PC-3 (cell line): ENCODE data around the gene SMC6. TPM values are rescaled to one million over a fixed set of nuclear protein-coding genes. Genes with fewer than 3 reads are reported as not detected.

ENCODE experiments used
- ATAC-seq: fragments of 200-7000 bp; cut with Tn5 transposase; 2 replicates; pipeline ENCODE4 v1.9.1; 2020; ENCODE audit warnings: mild to moderate bottlenecking, moderate library complexity
- BruUV-seq: library from RNA; stranded (reverse); fragments of 400-500 nt; replicated peaks from 2 replicates; lab custom pipeline; 2021; lab: Mats Ljungman, UMichigan
- CTCF ChIA-PET: fragments of 300-600 bp; sonication (Branson Sonifier 250); formaldehyde crosslinking; loops from one replicate; lab custom pipeline; 2022; ENCODE audit warnings: antibody characterized with exemption; lab: Charles Lee
- POLR2A ChIA-PET: fragments of 300-600 bp; sonication (Branson Sonifier 250); formaldehyde crosslinking; loops from one replicate; lab custom pipeline; 2022; ENCODE audit warnings: antibody characterized with exemption; ENCODE audit not compliant: unreplicated experiment; lab: Charles Lee
- DNase-seq: peaks from one replicate; pipeline ENCODE4 v3.0.0-alpha.2; 2015
- H2AFZ ChIP-seq: fragments of 300-600 bp; sonication (generic); 2 replicates; pipeline ENCODE4 v1.6.0; 2016; ENCODE audit warnings: antibody characterized with exemption, low read length
- H3F3A ChIP-seq: fragments of 300-600 bp; sonication (generic); one replicate; pipeline ENCODE4 v1.6.0; 2017; ENCODE audit warnings: antibody characterized with exemption, low read length, control low read depth, mild to moderate bottlenecking; ENCODE audit not compliant: unreplicated experiment
- H3K27ac ChIP-seq: fragments of 300-600 bp; sonication (generic); 2 replicates; pipeline ENCODE4 v1.5.1; 2016; ENCODE audit warnings: mild to moderate bottlenecking, low read length
- H3K27me3 ChIP-seq: fragments of 300-600 bp; sonication (generic); 2 replicates; pipeline ENCODE4 v1.6.1; 2016; ENCODE audit warnings: low read length, mixed read lengths
- H3K36me3 ChIP-seq: fragments of 300-600 bp; sonication (generic); 2 replicates; pipeline ENCODE4 v1.6.1; 2016; ENCODE audit warnings: low read depth, mixed run types, low read length, mixed read lengths
- H3K4me1 ChIP-seq: fragments of 300-600 bp; sonication (generic); 2 replicates; pipeline ENCODE4 v1.5.1; 2016; ENCODE audit warnings: low read length; ENCODE audit not compliant: insufficient read depth
- H3K4me2 ChIP-seq: fragments of 300-600 bp; sonication (generic); 2 replicates; pipeline ENCODE4 v1.6.0; 2016; ENCODE audit warnings: low read length
- H3K4me3 ChIP-seq: fragments of 300-600 bp; sonication (generic); 2 replicates; pipeline ENCODE4 v1.5.1; 2016; ENCODE audit warnings: mild to moderate bottlenecking, low read length, mixed read lengths
- H3K79me2 ChIP-seq: fragments of 300-600 bp; sonication (generic); 2 replicates; pipeline ENCODE4 v1.6.1; 2017; ENCODE audit warnings: low read length, mixed read lengths
- H3K9ac ChIP-seq: fragments of 300-600 bp; sonication (generic); 2 replicates; pipeline ENCODE4 v1.6.0; 2016; ENCODE audit warnings: mild to moderate bottlenecking, low read length
- H3K9me2 ChIP-seq: fragments of 300-600 bp; sonication (generic); replicated peaks from 2 replicates; pipeline ENCODE4 v1.6.1; 2016; ENCODE audit warnings: mixed run types, low read length, mixed read lengths
- H3K9me3 ChIP-seq: fragments of 300-600 bp; sonication (generic); 2 replicates; pipeline ENCODE4 v1.6.1; 2016; ENCODE audit warnings: low read length, mixed read lengths
- H4K20me1 ChIP-seq: fragments of 300-600 bp; sonication (generic); 2 replicates; pipeline ENCODE4 v1.6.1; 2016; ENCODE audit warnings: low read length, mixed read lengths
- EZH2 ChIP-seq: fragments of 300-600 bp; sonication (generic); IDR thresholded peaks from one replicate; pipeline ENCODE4 v1.6.1; 2017; ENCODE audit warnings: antibody characterized with exemption, mild to moderate bottlenecking, low read length; ENCODE audit not compliant: unreplicated experiment
- EZH2phosphoT487 ChIP-seq: fragments of 300-600 bp; sonication (generic); IDR thresholded peaks from 2 replicates; pipeline ENCODE4 v1.6.1; 2018; ENCODE audit warnings: mild to moderate bottlenecking, antibody characterized with exemption, low read length, borderline replicate concordance
- intact Hi-C: fragments of 100-400 bp; cut with micrococcal nuclease; formaldehyde crosslinking; loops from 2 replicates; pipeline ENCODE4 v1.9.0; 2023
- total RNA-seq: library from RNA; depleted of rRNA; stranded (reverse); fragments of >200 nt; gene quantifications from 2 replicates; pipeline ENCODE4 v1.2.3, GENCODE V29; 2014
- TF ChIP-seq, protein P1 (sequence below): fragments of 300-600 bp; sonication (generic); conservative IDR thresholded peaks from 2 replicates; pipeline ENCODE4 v1.5.1; 2017; ENCODE audit warnings: antibody characterized with exemption, low read depth, mild to moderate bottlenecking, low read length

SMC6 gene
- total RNA-seq, 1 experiment from 2014 or later, result 15.6 TPM

DNA sequence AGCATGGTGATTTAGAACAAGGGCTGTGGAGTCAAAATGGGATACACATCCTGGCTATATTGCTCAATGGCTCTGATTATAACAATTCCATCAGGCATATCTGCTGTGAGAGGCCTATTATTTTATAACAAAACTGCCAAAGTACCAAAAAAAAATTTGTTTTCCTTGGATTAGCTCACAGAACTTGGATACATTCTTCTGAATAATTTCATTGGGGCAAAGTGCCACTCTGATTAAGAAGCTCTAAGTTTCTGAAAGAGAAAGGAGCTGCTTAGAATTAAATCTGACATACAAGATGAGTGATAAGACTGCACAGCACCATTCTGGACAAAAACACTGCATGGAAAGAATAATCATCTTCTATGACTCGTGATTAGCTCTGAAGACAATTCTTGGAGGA is 85.7 kb downstream of the SMC6 start:
- no peak overlapping the region for H3K4me3 ChIP-seq
- intact Hi-C loops, result no loop called here
- ATAC-seq (no peak), DNase-seq (no peak)
- H3K4me1 ChIP-seq, result no peaks in the 10 kb centered on the region
- H3K36me3 ChIP-seq, result peaks cover 8% of the 10 kb centered on the region; the same call in 1 of the 2 replicates
- no peaks in the 10 kb centered on the region for H3K9me2 ChIP-seq
- no TSS peak for BruUV-seq
- H3K79me2 ChIP-seq, result no peaks in the 10 kb centered on the region
- no peak overlapping the region for H3K9ac ChIP-seq
- ChIA-PET CTCF (no interaction called here), POLR2A (no interaction called here)
- H2AFZ ChIP-seq, result no peak overlapping the region
- no peaks in the 10 kb centered on the region for H4K20me1 ChIP-seq
- H3F3A ChIP-seq, result no peaks in the 10 kb centered on the region
- no peaks in the 10 kb centered on the region for H3K9me3 ChIP-seq
- H3K27me3 ChIP-seq, result no peaks in the 10 kb centered on the region
- no peak overlapping the region for H3K27ac ChIP-seq
- H3K4me2 ChIP-seq, result no peak overlapping the region
- TF ChIP-seq EZH2phosphoT487 (no peak), EZH2 (no peak)
- TF ChIP-seq, protein P1, sequence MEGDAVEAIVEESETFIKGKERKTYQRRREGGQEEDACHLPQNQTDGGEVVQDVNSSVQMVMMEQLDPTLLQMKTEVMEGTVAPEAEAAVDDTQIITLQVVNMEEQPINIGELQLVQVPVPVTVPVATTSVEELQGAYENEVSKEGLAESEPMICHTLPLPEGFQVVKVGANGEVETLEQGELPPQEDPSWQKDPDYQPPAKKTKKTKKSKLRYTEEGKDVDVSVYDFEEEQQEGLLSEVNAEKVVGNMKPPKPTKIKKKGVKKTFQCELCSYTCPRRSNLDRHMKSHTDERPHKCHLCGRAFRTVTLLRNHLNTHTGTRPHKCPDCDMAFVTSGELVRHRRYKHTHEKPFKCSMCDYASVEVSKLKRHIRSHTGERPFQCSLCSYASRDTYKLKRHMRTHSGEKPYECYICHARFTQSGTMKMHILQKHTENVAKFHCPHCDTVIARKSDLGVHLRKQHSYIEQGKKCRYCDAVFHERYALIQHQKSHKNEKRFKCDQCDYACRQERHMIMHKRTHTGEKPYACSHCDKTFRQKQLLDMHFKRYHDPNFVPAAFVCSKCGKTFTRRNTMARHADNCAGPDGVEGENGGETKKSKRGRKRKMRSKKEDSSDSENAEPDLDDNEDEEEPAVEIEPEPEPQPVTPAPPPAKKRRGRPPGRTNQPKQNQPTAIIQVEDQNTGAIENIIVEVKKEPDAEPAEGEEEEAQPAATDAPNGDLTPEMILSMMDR, result no peak

DNA sequence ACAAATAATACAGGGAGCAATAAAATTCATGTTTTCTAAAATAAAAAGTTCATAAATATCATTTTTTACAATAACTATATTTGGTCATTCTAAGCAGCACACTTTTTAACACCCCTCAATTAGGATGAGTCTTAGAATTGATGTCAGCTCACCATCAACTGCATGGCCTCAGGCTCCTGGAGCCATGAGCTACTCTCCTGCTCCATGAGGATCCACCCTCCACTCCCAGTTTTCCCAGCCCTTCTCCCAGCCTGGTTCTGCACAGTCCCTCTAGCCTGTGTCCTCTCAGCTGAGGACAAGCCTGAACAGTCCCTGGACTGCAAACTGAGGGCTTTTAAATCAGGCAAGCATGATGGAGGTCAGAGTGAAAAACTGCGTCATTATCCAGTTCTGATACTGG is 89.1 kb downstream of the SMC6 start:
- CTCF ChIA-PET, result no interaction called here

DNA sequence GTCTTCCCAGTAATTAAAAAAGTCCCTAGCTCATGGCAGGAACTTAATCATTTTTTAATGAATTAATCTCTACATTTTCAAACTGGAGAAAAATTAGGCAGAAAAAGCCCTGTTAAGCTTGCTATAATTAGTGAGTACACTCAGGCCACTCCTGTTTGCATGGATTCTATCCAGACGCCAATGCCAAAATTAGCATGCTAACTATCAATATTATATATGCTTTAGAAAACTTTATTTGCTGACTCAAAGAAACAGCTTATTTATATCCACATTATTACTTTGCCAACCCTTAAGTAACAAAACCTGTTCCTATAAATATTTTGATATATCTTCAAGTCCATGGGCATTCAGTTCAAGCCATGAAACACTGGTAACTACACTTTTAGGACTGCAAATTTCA is 90.9 kb downstream of the SMC6 start:
- intact Hi-C loops, result no loop called here
- ATAC-seq (no peak), DNase-seq (no peak)
- Histone ChIP-seq H3K9me3 (no peaks in the 10 kb centered on the region), H3K4me2 (no peak overlapping the region), H3F3A (no peaks in the 10 kb centered on the region), H3K9me2 (no peaks in the 10 kb centered on the region), H3K9ac (no peak overlapping the region), H3K4me1 (no peaks in the 10 kb centered on the region), H3K27ac (no peak overlapping the region), H2AFZ (no peak overlapping the region), H3K79me2 (no peaks in the 10 kb centered on the region), H4K20me1 (no peaks in the 10 kb centered on the region), H3K4me3 (no peak overlapping the region), H3K36me3 (peaks cover 8% of the 10 kb centered on the region; the same call in 1 of the 2 replicates), H3K27me3 (no peaks in the 10 kb centered on the region)
- no peak for TF ChIP-seq EZH2
- TF ChIP-seq, protein P1, result no peak
- TF ChIP-seq EZH2phosphoT487, result no peak
- ChIA-PET POLR2A (no interaction called here), CTCF (interaction anchor here (0.6 kb wide), 1 partner anchor 91 kb away, joined by 3 read pairs; the partner anchor contains the start of gene GEN1)
- BruUV-seq, result no TSS peak

More for the DNA sequence above, 89.1 kb downstream of the SMC6 start:
- TF ChIP-seq EZH2 (no peak), EZH2phosphoT487 (no peak)
- TF ChIP-seq, protein P1, result no peak
- Histone ChIP-seq H3K27ac (no peak overlapping the region), H4K20me1 (no peaks in the 10 kb centered on the region), H3K4me3 (no peak overlapping the region), H3K9me2 (no peaks in the 10 kb centered on the region), H3K4me2 (no peak overlapping the region), H3K79me2 (no peaks in the 10 kb centered on the region), H3K36me3 (peaks cover 8% of the 10 kb centered on the region; the same call in 1 of the 2 replicates), H3K27me3 (no peaks in the 10 kb centered on the region), H3F3A (no peaks in the 10 kb centered on the region), H3K9me3 (no peaks in the 10 kb centered on the region), H2AFZ (no peak overlapping the region), H3K9ac (no peak overlapping the region), H3K4me1 (no peaks in the 10 kb centered on the region)
- BruUV-seq, result no TSS peak
- DNase-seq, result no peak
- POLR2A ChIA-PET, result no interaction called here
- intact Hi-C loops, result no loop called here
- no peak for ATAC-seq
